Transverse colon (tissue), 4 donors: Measurements from ENCODE around the gene GOLGA3. TPM values are rescaled to one million over a fixed set of nuclear protein-coding genes. Genes with fewer than 3 reads are reported as not detected.

Source experiments
- DNase-seq: peaks from one replicate; pipeline ENCODE4 v3.0.0-alpha.2; 2019
- H3K27ac ChIP-seq, 4 donors: fragments of 200-600 bp; sonication (generic); 2 replicates each; pipeline ENCODE4 v1.5.1; 2016 to 2018; ENCODE audit warnings: inconsistent platforms in 4 of 4
- H3K27me3 ChIP-seq: fragments of 200-600 bp; sonication (generic); 2 replicates; pipeline ENCODE4 v1.5.1; 2017; ENCODE audit warnings: inconsistent platforms
- H3K36me3 ChIP-seq, 4 donors: fragments of 200-600 bp; sonication (generic); 2 replicates each; pipeline ENCODE4 v1.5.1; 2017 to 2019; ENCODE audit warnings: inconsistent platforms in 4 of 4
- H3K4me1 ChIP-seq, 4 donors: fragments of 200-600 bp; sonication (generic); 2 replicates each; pipeline ENCODE4 v1.5.1; 2017 to 2020; ENCODE audit warnings: inconsistent platforms in 4 of 4
- H3K4me3 ChIP-seq, 4 donors: fragments of 200-600 bp; sonication (generic); 1 replicate in 1 of 4; 2 replicates in 3 of 4; pipeline versions ENCODE4 v1.5.1 to v1.6.1; 2017 to 2019; ENCODE audit warnings: inconsistent platforms in 4 of 4
- H3K9me3 ChIP-seq, 2 donors: fragments of 200-600 bp; sonication (generic); 2 replicates each; pipeline ENCODE4 v1.5.1; 2017 to 2019; ENCODE audit warnings: inconsistent platforms in 2 of 2
- EP300 ChIP-seq: sonication (generic); formaldehyde crosslinking; IDR thresholded peaks from one replicate; pipeline ENCODE4 v1.6.1; 2017; ENCODE audit warnings: antibody characterized with exemption, low read depth
- POLR2A ChIP-seq: fragments of 450-650 bp; IDR thresholded peaks from one replicate; pipeline ENCODE4 v1.6.1; 2016; ENCODE audit warnings: antibody characterized with exemption, mild to moderate bottlenecking, moderate library complexity
- POLR2AphosphoS5 ChIP-seq, 3 donors: sonication (generic); formaldehyde crosslinking; IDR thresholded peaks; one replicate each; pipeline ENCODE4 v1.6.1; 2016; ENCODE audit warnings: antibody characterized with exemption in 3 of 3
- WGBS, 2 donors: methylation state at CpG; one replicate each; pipeline ENCODE4 v1.1.5; 2018; ENCODE audit warnings: low coverage in 1 of 2; 5-methylcytosine and 5-hydroxymethylcytosine counted together
- in situ Hi-C, 4 donors: fragments of 200-750 bp; cut with MboI; loops; one replicate each; pipeline versions ENCODE4 v1.15.0 to v1.15.1; 2017; ENCODE audit warnings: low sequenced_read_pairs in 3 of 4, low pct_ligation_motif_present in 1 of 4, low pct_unique_long_range_greater_than_20kb in 1 of 4
- intact Hi-C: fragments of 100-400 bp; cut with DNase I; formaldehyde crosslinking; loops from one replicate; pipeline ENCODE4 v1.15.1; 2023; ENCODE audit warnings: low total_unique reads
- total RNA-seq, 4 donors: library from RNA; depleted of rRNA; stranded (reverse); fragments of >200 nt; gene quantifications; one replicate each; pipeline ENCODE4 v1.1.0, GENCODE V29; 2016
- TF ChIP-seq, protein P1 (sequence below), 5 experiments: fragments of 200-600 bp in 3 of 5; fragments of 450-650 bp in 2 of 5; sonication (generic) in 3 of 5; IDR thresholded peaks; 1 replicate in 2 of 5; 2 replicates in 3 of 5; pipeline ENCODE4 v1.5.1; 2016 to 2017; ENCODE audit warnings: antibody characterized with exemption in 5 of 5, inconsistent platforms in 3 of 5, mild to moderate bottlenecking in 2 of 5, moderate library complexity in 1 of 5

GOLGA3 gene
- total RNA-seq, 4 donors from 2014 or later: 90.9 to 113 (median 99.9) TPM

DNA sequence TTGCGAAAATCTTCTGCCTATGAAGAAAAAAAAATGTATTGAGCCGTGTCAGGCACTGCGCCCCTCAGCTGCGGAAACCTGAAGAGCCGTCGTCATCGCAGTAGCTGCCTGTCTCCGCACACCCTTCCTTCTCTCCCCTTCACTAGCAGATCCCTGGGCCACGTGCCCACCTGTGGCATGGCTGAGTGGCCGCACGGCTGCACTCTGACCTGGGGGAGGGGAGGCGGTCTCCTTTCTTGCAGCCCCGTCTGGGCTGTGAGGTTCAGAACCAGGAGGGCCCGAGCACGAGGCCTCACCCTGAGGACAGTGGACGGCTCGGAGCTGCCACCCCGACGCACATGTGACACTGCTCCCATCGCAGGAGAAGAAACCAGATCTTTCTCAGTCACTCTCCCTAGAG is 93.2 kb downstream of the GOLGA3 start:
- Histone ChIP-seq H3K27ac (no peak overlapping the region), H3K36me3 (peaks cover 0 to 85% (median 40%) of the 10 kb centered on the region in 4 donors), H3K27me3 (no peaks in the 10 kb centered on the region), H3K4me1 (no peaks in the 10 kb centered on the region), H3K4me3 (no peak overlapping the region), H3K9me3 (no peaks in the 10 kb centered on the region)
- in situ Hi-C loops (no loop called here), intact Hi-C loops (no loop called here)
- no peak for DNase-seq
- WGBS, 2 donors: 93 to 100% methylated on average over 1 to 20 of the region's 20 CpGs
- TF ChIP-seq POLR2AphosphoS5 (IDR thresholded peaks at IDR 0.05) (no peak), EP300 (no peak)
- TF ChIP-seq, protein P1, sequence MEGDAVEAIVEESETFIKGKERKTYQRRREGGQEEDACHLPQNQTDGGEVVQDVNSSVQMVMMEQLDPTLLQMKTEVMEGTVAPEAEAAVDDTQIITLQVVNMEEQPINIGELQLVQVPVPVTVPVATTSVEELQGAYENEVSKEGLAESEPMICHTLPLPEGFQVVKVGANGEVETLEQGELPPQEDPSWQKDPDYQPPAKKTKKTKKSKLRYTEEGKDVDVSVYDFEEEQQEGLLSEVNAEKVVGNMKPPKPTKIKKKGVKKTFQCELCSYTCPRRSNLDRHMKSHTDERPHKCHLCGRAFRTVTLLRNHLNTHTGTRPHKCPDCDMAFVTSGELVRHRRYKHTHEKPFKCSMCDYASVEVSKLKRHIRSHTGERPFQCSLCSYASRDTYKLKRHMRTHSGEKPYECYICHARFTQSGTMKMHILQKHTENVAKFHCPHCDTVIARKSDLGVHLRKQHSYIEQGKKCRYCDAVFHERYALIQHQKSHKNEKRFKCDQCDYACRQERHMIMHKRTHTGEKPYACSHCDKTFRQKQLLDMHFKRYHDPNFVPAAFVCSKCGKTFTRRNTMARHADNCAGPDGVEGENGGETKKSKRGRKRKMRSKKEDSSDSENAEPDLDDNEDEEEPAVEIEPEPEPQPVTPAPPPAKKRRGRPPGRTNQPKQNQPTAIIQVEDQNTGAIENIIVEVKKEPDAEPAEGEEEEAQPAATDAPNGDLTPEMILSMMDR (IDR thresholded peaks at IDR 0.05): no peak

DNA sequence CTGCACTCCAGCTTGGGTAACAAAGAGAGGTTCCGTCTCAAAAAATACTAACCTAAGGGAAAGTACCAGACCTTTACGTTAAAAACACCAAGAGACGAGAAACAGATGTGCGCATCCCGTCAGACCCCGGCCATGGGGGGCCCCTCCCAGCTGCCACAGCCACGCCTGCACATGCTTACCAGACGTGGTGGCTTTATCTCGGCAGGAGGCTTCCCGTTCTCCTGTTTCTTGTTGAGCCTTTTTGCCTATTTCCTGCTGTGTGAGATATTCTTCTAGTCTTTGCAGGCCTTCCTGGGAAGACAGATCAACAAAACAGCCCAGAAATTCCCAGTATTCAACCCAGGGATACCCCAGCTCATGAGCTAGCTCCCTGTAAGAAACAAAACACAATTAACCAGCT is 94.5 kb downstream of the GOLGA3 start:
- intact Hi-C loops: no loop called here
- H3K27ac ChIP-seq: no peak overlapping the region
- no peaks in the 10 kb centered on the region for H3K27me3 ChIP-seq
- H3K36me3 ChIP-seq: peaks cover 0 to 81% (median 34%) of the 10 kb centered on the region in 4 donors
- 79 to 87% methylated on average over 3 to 10 of the region's 10 CpGs for WGBS, 2 donors
- no peaks in the 10 kb centered on the region for H3K4me1 ChIP-seq
- DNase-seq: no peak
- TF ChIP-seq POLR2A (no peak), POLR2AphosphoS5 (IDR thresholded peaks at IDR 0.05) (no peak), EP300 (no peak)
- TF ChIP-seq, protein P1 (IDR thresholded peaks at IDR 0.05): no peak
- no peaks in the 10 kb centered on the region for H3K9me3 ChIP-seq
- H3K4me3 ChIP-seq: no peak overlapping the region
- in situ Hi-C loops: no loop called here

DNA sequence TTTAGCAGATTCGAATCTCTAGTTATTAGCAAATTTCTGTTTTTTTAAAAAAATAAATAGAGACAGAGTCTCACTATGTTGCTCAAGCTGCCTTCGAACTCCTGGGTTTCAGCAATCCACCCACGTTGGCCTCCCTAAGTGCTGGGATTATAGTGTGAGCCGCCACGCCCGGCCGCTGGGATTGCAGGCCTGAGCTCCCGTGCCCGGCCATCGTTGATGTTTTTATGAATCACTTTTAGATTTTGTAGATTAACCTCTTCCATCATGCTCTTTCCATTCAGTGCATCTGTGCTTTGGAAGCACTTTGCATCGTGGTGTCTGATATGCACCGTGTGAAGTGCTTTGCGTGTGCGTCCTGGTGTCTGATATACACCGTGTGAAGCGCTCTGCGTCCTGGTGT is 97.1 kb downstream of the GOLGA3 start:
- intact Hi-C loops: no loop called here
- TF ChIP-seq POLR2A: no peak
- TF ChIP-seq, protein P1 (IDR thresholded peaks at IDR 0.05): no peak
- TF ChIP-seq EP300: no peak
- TF ChIP-seq POLR2AphosphoS5 (IDR thresholded peaks at IDR 0.05): no peak
- peaks cover 0 to 81% (median 41%) of the 10 kb centered on the region in 4 donors for H3K36me3 ChIP-seq

DNA sequence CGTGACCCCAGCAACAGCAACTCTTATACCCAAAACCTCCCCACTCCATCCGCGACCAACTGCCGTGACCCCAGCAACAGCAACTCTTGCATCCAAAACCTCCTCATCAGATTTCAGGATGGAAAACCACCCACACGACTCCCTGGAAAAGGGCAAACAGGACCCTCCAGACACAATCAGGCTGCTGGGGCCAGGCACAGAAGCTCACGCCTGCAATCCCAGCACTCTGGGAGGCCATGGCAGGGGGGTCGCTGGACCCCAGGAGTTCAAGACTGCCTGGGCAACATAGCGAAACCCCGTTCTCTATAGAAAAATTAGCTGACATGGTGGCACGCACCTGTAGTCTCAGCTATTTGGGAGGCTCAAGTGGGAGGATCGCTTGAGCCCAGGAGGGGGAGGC is 98.3 kb downstream of the GOLGA3 start:
- H3K4me1 ChIP-seq: no peaks in the 10 kb centered on the region
- H3K36me3 ChIP-seq: peaks cover 0 to 81% (median 38%) of the 10 kb centered on the region in 4 donors
- 91 to 100% methylated on average over 1 to 11 of the region's 11 CpGs for WGBS, 2 donors
- no peak for TF ChIP-seq POLR2A
- TF ChIP-seq, protein P1 (IDR thresholded peaks at IDR 0.05): no peak
- TF ChIP-seq POLR2AphosphoS5 (IDR thresholded peaks at IDR 0.05): no peak
- TF ChIP-seq EP300: no peak
- intact Hi-C loops (no loop called here), in situ Hi-C loops (no loop called here)
- H3K27ac ChIP-seq: no peak overlapping the region
- no peak overlapping the region for H3K4me3 ChIP-seq
- H3K9me3 ChIP-seq: no peaks in the 10 kb centered on the region
- no peaks in the 10 kb centered on the region for H3K27me3 ChIP-seq
- no peak for DNase-seq

More for the DNA sequence above, 97.1 kb downstream of the GOLGA3 start:
- no peaks in the 10 kb centered on the region for H3K4me1 ChIP-seq
- H3K27ac ChIP-seq: no peak overlapping the region
- in situ Hi-C loops: no loop called here
- no peaks in the 10 kb centered on the region for H3K9me3 ChIP-seq
- no peaks in the 10 kb centered on the region for H3K27me3 ChIP-seq
- no peak overlapping the region for H3K4me3 ChIP-seq
- no peak for DNase-seq
- 82 to 88% methylated on average over 10 to 17 of the region's 17 CpGs for WGBS, 2 donors
